Uterus (tissue), 4 donors: ENCODE results near the gene POC1B. TPM values are rescaled to one million over a fixed set of nuclear protein-coding genes. Genes with fewer than 3 reads are reported as not detected.

Source experiments
- DNase-seq, 2 donors: peaks; one replicate each; pipeline ENCODE4 v3.0.0-alpha.2; 2019 to 2020
- H3K27ac ChIP-seq, 2 donors: fragments of 200-600 bp; sonication (generic); 1 replicate in 1 of 2; 2 replicates in 1 of 2; pipeline ENCODE4 v1.5.1; 2016 to 2018
- H3K27me3 ChIP-seq, 2 donors: fragments of 200-600 bp; sonication (generic); one replicate each; pipeline ENCODE4 v1.5.1; 2018 to 2019; ENCODE audit warnings: control low read depth in 1 of 2
- H3K36me3 ChIP-seq, 2 donors: fragments of 200-600 bp; sonication (generic); one replicate each; pipeline ENCODE4 v1.5.1; 2019; ENCODE audit warnings: control low read depth in 1 of 2
- H3K4me1 ChIP-seq, 2 donors: fragments of 200-600 bp; sonication (generic); one replicate each; pipeline ENCODE4 v1.5.1; 2018 to 2019; ENCODE audit warnings: control low read depth in 1 of 2
- H3K4me3 ChIP-seq, 2 donors: fragments of 200-600 bp; sonication (generic); 1 replicate in 1 of 2; 2 replicates in 1 of 2; pipeline ENCODE4 v1.5.1; 2018 to 2019; ENCODE audit warnings: mild to moderate bottlenecking in 1 of 2
- H3K9me3 ChIP-seq, 2 donors: fragments of 200-600 bp; sonication (generic); one replicate each; pipeline ENCODE4 v1.5.1; 2019; ENCODE audit warnings: control low read depth in 1 of 2
- POLR2A ChIP-seq, 2 donors: fragments of 450-650 bp; IDR thresholded peaks; one replicate each; pipeline ENCODE4 v1.6.1; 2016; ENCODE audit warnings: antibody characterized with exemption in 2 of 2, mild to moderate bottlenecking in 1 of 2, moderate library complexity in 1 of 2
- intact Hi-C: fragments of 100-400 bp; cut with DNase I; formaldehyde crosslinking; loops from one replicate; pipeline ENCODE4 v1.15.1; 2023; ENCODE audit warnings: low total_unique reads
- total RNA-seq, 4 donors: library from RNA; depleted of rRNA in 3 of 4; stranded (reverse); fragments of >200 nt in 3 of 4; gene quantifications; one replicate each; pipeline versions ENCODE4 v1.1.0 to v1.2.4, GENCODE V29; 2014 to 2023
- TF ChIP-seq, protein P1 (sequence below), 4 experiments: fragments of 200-600 bp in 2 of 4; fragments of 450-650 bp in 2 of 4; sonication (generic) in 2 of 4; IDR thresholded peaks; one replicate each; pipeline ENCODE4 v1.5.1; 2016 to 2019; ENCODE audit warnings: antibody characterized with exemption in 4 of 4, mild to moderate bottlenecking in 2 of 4, moderate library complexity in 1 of 4
- donor health status: DM: yes; HTN: yes; CAD: no.

Gene POC1B
- 10 to 100 TPM in 3 of 4 donors, 1 to 10 TPM in 1; 9.7 to 36.8 (median 30.5) TPM for total RNA-seq

DNA sequence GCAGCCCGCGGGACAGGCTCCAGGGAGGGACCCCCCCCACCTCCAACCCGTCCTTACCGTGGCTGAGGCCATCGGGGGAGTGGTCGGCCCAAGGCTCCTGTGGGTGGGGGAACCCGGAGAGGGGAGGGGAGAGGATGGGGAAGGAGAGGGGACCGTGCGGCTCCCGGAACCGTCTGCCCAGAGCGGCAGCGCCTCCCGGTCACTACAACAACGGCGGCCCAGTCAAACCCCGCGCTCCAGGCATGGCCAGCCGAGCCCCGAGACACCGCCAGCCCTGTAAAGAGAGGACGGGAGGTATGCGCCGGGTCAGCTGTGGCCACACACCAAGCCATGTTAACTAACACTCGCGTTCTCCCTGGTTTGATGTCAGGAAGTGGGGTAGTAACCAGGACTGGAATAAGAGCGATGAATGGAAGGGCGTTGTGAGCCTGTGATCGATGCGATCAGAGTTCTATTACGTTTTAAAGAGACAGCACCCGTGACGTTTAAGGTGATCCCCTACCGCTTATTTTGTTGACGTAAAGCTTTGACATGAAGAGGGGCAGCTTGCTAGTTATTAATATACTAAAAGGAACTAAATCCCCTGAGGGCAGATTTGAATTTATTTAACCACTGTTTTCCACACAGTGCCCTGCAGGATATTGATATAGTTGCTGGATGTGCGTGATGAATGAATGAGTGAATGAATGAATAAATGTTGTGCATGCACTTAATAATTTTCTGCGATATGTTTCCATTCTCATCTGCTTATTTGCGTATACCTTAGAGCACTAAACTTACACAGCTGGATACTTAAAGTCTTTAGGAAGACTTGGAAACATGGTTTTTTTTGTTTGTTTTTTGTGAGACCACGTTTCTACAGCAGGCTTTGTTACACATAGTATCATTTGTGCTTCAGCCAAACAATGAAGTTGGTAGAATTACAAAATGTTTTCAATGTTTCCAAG, at the start of gene POC1B:
Gene POC1B (minus strand): TSS at position 224 of the 947 bp plus-strand sequence. CDS start 152 bp downstream, at position 72.
- no peaks in the 10 kb centered on the region for H3K27me3 ChIP-seq
- TF ChIP-seq, protein P1, sequence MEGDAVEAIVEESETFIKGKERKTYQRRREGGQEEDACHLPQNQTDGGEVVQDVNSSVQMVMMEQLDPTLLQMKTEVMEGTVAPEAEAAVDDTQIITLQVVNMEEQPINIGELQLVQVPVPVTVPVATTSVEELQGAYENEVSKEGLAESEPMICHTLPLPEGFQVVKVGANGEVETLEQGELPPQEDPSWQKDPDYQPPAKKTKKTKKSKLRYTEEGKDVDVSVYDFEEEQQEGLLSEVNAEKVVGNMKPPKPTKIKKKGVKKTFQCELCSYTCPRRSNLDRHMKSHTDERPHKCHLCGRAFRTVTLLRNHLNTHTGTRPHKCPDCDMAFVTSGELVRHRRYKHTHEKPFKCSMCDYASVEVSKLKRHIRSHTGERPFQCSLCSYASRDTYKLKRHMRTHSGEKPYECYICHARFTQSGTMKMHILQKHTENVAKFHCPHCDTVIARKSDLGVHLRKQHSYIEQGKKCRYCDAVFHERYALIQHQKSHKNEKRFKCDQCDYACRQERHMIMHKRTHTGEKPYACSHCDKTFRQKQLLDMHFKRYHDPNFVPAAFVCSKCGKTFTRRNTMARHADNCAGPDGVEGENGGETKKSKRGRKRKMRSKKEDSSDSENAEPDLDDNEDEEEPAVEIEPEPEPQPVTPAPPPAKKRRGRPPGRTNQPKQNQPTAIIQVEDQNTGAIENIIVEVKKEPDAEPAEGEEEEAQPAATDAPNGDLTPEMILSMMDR (IDR thresholded peaks at IDR 0.05): peak in 1 of 4 experiments; percentile 15
- TF ChIP-seq POLR2A (IDR thresholded peaks at IDR 0.05): peak; percentile 17 to 53
- peak; percentile 71 to 76 for DNase-seq

DNA sequence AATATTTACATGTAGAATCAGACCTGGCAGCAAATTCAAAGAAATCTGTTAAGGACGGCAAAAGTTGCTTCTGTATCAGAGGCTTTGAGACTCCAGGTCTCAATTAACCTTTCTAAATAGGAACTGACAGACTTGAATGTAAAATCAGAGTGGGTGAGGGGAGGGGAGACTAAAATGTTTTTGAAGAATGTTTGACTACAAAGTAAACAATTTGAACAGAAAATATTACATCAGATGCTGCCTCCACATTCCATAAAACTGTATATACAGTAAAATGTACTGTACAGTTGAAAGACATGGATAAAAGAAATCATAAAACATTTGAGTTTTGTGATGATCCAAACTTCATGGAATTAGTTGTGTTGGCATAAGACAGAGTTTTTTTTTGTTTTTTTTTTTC, 49.5 kb upstream of the POC1B start:
- peaks cover 0 to 5% of the 10 kb centered on the region in 2 donors for H3K4me1 ChIP-seq
- no peaks in the 10 kb centered on the region for H3K36me3 ChIP-seq
- TF ChIP-seq POLR2A (IDR thresholded peaks at IDR 0.05): no peak
- TF ChIP-seq, protein P1 (IDR thresholded peaks at IDR 0.05): no peak
- DNase-seq: no peak
- no peaks in the 10 kb centered on the region for H3K27me3 ChIP-seq
- intact Hi-C loops: no loop called here
- no peaks in the 10 kb centered on the region for H3K9me3 ChIP-seq
- H3K27ac ChIP-seq: no peak overlapping the region
- no peak overlapping the region for H3K4me3 ChIP-seq

More for the DNA sequence above, at the start of gene POC1B:
- intact Hi-C loops: no loop called here
- H3K4me1 ChIP-seq: peaks cover 0 to 14% of the 10 kb centered on the region in 2 donors
- no peaks in the 10 kb centered on the region for H3K9me3 ChIP-seq
- H3K36me3 ChIP-seq: no peaks in the 10 kb centered on the region
- peak within 1 kb of the TSS; percentile 75 to 95 for H3K4me3 ChIP-seq
- peak within 1 kb of the TSS; percentile 89 to 95 for H3K27ac ChIP-seq

DNA sequence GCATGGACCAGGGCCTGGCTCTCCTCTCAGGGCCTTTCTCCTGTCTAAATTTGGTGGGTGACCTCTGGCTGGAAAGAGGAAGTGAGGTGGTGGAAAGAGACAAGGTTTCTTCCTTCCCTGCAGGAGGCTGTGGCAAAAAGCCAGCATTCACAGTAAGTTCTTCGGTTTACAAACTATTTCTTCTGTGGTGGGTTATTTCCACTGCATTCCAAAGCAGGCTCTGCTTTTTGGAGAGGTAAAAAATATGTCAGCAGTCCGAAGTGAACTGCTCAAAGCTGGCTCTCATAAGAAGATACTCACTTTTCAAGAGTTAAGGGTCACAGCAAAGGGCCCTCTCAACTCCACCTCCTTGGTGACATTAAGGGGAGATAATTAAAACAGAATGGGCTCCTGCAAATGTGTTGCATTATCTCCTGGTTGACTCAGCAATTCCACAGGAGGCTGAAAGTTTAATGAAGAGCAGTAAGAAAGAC, 48.9 kb upstream of the POC1B start:
- peak in 1 of 2 donors; percentile 25 for DNase-seq
- no peak overlapping the region for H3K4me3 ChIP-seq
- intact Hi-C loops: no loop called here
- TF ChIP-seq POLR2A (IDR thresholded peaks at IDR 0.05): no peak
- TF ChIP-seq, protein P1 (IDR thresholded peaks at IDR 0.05): no peak
- H3K27ac ChIP-seq: no peak overlapping the region
- peaks cover 0 to 5% of the 10 kb centered on the region in 2 donors for H3K4me1 ChIP-seq
- H3K9me3 ChIP-seq: no peaks in the 10 kb centered on the region
- no peaks in the 10 kb centered on the region for H3K36me3 ChIP-seq
- no peaks in the 10 kb centered on the region for H3K27me3 ChIP-seq

DNA sequence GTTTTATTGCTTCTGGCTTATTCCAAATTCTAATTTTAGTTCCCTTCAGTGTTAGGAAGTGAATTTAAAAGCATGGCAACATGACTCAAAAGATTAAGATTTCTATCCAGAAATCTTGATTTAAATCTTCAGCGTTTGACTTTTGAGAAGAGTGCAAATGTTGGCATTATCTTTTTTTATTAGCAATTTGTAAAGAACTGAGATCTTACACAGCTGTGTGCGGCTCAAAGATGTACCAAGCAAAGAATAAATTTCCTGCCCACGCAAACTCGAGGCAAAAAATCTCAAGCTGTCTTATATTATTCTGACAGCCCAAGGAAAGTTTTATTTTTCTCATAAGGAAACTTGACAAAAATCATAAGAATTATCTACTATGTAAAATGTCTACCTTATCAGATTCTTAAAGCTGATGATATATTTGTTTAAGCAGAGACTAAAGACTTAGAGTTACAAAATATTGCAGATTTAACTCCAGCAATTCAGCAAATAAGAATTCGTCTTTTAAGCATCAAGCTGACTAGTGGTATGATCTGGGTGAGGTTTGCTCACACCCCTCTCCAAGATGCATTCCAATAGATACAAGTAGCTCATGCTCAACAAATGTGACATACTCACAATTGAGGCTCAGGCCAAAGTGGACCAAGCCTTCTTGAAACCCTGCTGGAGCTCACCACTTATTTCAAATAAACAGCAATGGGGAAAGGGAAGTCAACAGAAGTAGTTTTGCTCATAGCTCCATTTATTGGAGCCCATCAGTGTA, 47.4 kb upstream of the POC1B start:
- intact Hi-C loops: no loop called here
- DNase-seq: no peak

More for the DNA sequence above, 47.4 kb upstream of the POC1B start:
- Histone ChIP-seq H3K27ac (no peak overlapping the region), H3K4me1 (peaks cover 0 to 5% of the 10 kb centered on the region in 2 donors), H3K4me3 (no peak overlapping the region), H3K9me3 (no peaks in the 10 kb centered on the region), H3K36me3 (no peaks in the 10 kb centered on the region), H3K27me3 (no peaks in the 10 kb centered on the region)
- TF ChIP-seq, protein P1 (IDR thresholded peaks at IDR 0.05): no peak
- no peak for TF ChIP-seq POLR2A (IDR thresholded peaks at IDR 0.05)
